H1 (cell line): ENCODE measurements around the gene PRR23E.

ENCODE experiments used
- BCL11A ChIP-seq, 2 experiments: IDR thresholded peaks; one replicate each; pipeline ENCODE4 v1.6.1; 2011; ENCODE audit warnings: low read depth in 2 of 2, low read length in 2 of 2, mild to moderate bottlenecking in 2 of 2
- CBX5 ChIP-seq: fragments of 300-800, 300-1000 bp; sonication (generic); IDR thresholded peaks from 2 replicates; pipeline ENCODE4 v1.7.1; 2016; ENCODE audit warnings: antibody characterized with exemption, low read length, low read depth
- CTCF ChIP-seq, 3 experiments: IDR thresholded peaks; 1 replicate in 2 of 3; 2 replicates in 1 of 3; pipeline versions ENCODE4 v1.5.1 to v1.6.1; 2011; ENCODE audit warnings: low read length in 3 of 3, mild to moderate bottlenecking in 3 of 3, inconsistent platforms in 2 of 3, low read depth in 1 of 3, moderate library complexity in 1 of 3; ENCODE audit not compliant: insufficient read depth in 1 of 3; ENCODE audit errors: control extremely low read depth in 1 of 3
- EZH2 ChIP-seq: fragments of 200-600 bp; sonication (generic); IDR thresholded peaks from 2 replicates; pipeline ENCODE4 v1.7.1; 2012; ENCODE audit warnings: low read depth, mild to moderate bottlenecking, moderate library complexity, low read length, inconsistent platforms; ENCODE audit not compliant: severe bottlenecking
- MAX ChIP-seq: IDR thresholded peaks from 2 replicates; pipeline ENCODE4 v1.6.1; 2012; ENCODE audit warnings: inconsistent platforms
- RFX5 ChIP-seq: IDR thresholded peaks from 2 replicates; pipeline ENCODE4 v1.6.1; 2011; ENCODE audit warnings: low read depth, low read length, improper control_type of control experiment, borderline replicate concordance

DNA sequence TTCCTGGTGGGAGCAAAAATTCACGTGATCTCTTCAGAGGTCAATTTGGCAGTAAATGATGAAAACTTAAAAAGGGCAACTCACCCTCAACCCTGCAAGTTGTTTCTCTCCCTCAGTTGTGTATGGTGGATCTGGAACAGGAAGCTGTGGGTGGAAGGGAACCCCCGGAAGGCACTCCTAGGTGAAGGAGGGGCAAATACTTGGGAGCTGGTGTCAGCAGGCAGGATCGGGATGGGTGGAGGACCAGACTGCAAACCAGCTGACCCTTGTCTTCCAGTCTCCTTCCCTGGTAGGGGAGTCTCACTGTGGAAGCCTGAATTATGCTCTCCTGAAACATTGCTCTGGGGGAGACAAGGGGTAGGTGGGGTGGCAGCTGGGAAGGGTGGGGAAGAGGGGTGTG lies 33.5 kb downstream of the PRR23E start:
- TF ChIP-seq MAX (no peak), CTCF (IDR thresholded peaks at IDR 0.05; ENCODE audit: control extremely low read depth in 1 of 3, insufficient read depth in 1 of 3, low read depth in 1 of 3, low read length in 3 of 3) (no peak), EZH2 (no peak), CBX5 (no peak), RFX5 (no peak), BCL11A (IDR thresholded peaks at IDR 0.05; ENCODE audit: low read depth in 2 of 2, low read length in 2 of 2) (no peak)
